ENCODE measurements around the gene NACC1. TPM values are rescaled to one million over a fixed set of nuclear protein-coding genes. Genes with fewer than 3 reads are reported as not detected.

NACC1 gene
- polyA plus RNA-seq, 2 of the 4 experiments (the other 2 are of a cell fraction): 26.1 to 37.9 TPM

DNA sequence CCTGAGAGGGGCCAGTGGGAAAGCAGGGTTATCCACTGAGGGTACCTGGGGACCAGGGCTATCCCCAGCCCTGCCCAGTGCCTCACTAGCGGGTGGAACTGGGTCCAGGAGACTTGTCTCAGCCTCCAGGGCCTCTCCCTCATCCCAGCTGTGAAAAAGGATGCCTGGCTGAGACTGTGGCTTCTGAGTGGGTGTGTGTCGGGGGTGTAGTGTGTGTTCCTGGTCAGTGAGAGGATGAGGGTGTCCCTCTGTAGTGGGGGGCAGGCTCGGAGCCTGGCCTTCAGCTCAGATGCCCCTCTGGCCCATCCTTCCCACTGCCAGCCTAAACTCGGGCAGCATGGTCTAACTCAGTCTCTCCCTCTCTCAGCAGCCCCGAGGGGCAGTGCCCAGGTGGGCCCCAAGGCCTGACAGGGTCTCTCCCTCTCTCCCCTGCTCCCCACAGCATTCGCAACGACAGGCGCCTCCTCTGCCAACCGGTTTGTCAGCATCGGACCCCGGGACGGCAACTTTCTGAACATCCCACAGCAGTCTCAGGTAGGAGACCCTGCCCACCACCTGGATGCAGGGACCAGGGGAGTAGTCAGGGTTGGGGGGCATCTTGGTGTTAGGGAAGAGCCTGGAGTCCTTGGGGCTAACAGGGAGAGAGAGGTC is 28.1 kb upstream of the NACC1 start:
- WGBS (ENCODE audit: missing lambda C conversion rate): 64% methylated on average over 3 of the region's 12 CpGs
- Histone ChIP-seq H3K4me1 (peaks cover 41% of the 10 kb centered on the region), H3K9me3 (no peaks in the 10 kb centered on the region), H3K4me3 (no peak overlapping the region), H3K27ac (peak overlapping the region in 1 of 2 experiments; percentile 79; a peak in 1 of 6 replicates), H3K4me2 (no peak overlapping the region)
- TF ChIP-seq MAZ (IDR thresholded peaks at IDR 0.05; ENCODE audit: borderline replicate concordance, low read depth, low read length): no peak
- TF ChIP-seq HOXB13 (CRISPR knock-in tag; IDR thresholded peaks at IDR 0.05; ENCODE audit: low read depth): no peak
- TF ChIP-seq NPAS2 (CRISPR knock-in tag; IDR thresholded peaks at IDR 0.05; ENCODE audit: borderline replicate concordance): no peak
- TF ChIP-seq, protein P1, sequence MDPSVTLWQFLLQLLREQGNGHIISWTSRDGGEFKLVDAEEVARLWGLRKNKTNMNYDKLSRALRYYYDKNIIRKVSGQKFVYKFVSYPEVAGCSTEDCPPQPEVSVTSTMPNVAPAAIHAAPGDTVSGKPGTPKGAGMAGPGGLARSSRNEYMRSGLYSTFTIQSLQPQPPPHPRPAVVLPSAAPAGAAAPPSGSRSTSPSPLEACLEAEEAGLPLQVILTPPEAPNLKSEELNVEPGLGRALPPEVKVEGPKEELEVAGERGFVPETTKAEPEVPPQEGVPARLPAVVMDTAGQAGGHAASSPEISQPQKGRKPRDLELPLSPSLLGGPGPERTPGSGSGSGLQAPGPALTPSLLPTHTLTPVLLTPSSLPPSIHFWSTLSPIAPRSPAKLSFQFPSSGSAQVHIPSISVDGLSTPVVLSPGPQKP (IDR thresholded peaks at IDR 0.05; ENCODE audit: low read depth, low read length): no peak
- no peak for TF ChIP-seq BHLHE40 (IDR thresholded peaks at IDR 0.05; ENCODE audit: low read depth, low read length)
- TF ChIP-seq ZSCAN20 (CRISPR knock-in tag; IDR thresholded peaks at IDR 0.05): no peak
- FAIRE-seq (no peak), DNase-seq (ENCODE audit: low read depth in 1 of 2, low spot score in 1 of 2) (no peak), ATAC-seq (no peak)
- CTCF ChIA-PET: interaction anchor here (1.0 to 9.1 kb wide), 5 partner anchors 12 to 125 kb away, joined by 3 to 309 read pairs (median 7); no protein-coding TSS in a partner anchor
- POLR2A ChIA-PET: no interaction called here

DNA sequence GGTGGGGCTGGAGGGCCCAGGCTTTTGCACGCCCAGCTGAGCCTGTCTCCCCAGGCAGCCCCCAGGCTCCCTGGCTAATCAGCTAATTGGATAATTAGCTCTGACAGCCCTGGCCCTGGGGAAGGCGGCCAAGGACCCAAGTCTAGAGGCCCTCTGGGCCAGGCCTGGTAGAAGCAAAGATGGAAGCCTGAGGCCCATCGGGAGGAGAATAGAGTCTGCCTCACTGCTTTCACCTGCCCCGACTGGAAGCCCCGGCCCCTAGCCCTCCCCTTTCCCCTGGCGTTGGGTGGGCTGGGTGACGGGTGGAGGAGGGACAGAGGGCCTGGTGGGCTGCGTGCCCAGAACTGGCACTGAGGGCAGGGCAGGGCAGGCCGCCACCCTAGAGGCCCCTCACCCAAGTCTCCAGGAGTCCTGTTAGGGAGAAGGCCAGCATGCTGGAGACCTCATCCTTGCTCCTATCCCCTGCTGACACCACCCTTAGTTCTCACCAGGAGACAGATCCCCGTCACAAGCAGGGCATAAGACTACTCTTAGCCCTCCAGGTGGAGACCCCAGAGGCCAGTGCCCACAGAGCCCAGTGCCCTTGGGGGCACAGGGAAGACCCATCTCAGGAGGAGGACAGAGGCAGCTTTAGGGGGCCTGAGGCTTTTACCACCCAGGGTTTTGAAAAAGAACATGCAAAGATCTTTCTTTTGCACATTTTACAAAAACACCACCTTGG is 27.4 kb upstream of the NACC1 start:
- peak overlapping the region; percentile 66 to 79; a peak in 5 of 6 replicates for H3K27ac ChIP-seq
- ATAC-seq: no peak
- no peaks in the 10 kb centered on the region for H3K9me3 ChIP-seq
- ChIA-PET CTCF (interaction anchor here (0.9 to 9.1 kb wide), 7 partner anchors 8 to 125 kb away, joined by 3 to 309 read pairs (median 7); no protein-coding TSS in a partner anchor), POLR2A (interaction anchor here (1.6 kb wide), 1 partner anchor 29 kb away, joined by 9 read pairs; no protein-coding TSS in a partner anchor)
- no peak for FAIRE-seq
- peaks cover 48% of the 10 kb centered on the region for H3K4me1 ChIP-seq
- no peak for DNase-seq (ENCODE audit: low read depth in 1 of 2, low spot score in 1 of 2)
- H3K4me3 ChIP-seq: no peak overlapping the region
- TF ChIP-seq CEBPB (IDR thresholded peaks at IDR 0.05) (no peak), MYC (IDR thresholded peaks at IDR 0.05; ENCODE audit: borderline replicate concordance, low read length) (no peak), ZFP36 (IDR thresholded peaks at IDR 0.05; ENCODE audit: borderline replicate concordance, partially characterized antibody) (no peak), BHLHE40 (IDR thresholded peaks at IDR 0.05; ENCODE audit: low read depth, low read length) (no peak), FOSL2 (IDR thresholded peaks at IDR 0.05) (no peak), FOSL2 (CRISPR knock-in tag; IDR thresholded peaks at IDR 0.05) (no peak), EP300 (IDR thresholded peaks at IDR 0.05) (no peak), RCOR1 (IDR thresholded peaks at IDR 0.05; ENCODE audit: low read depth, low read length) (no peak), TFCP2L1 (CRISPR knock-in tag; IDR thresholded peaks at IDR 0.05) (no peak), POLR2A (IDR thresholded peaks at IDR 0.05; ENCODE audit: low read length) (no peak), ESRRA (IDR thresholded peaks at IDR 0.05; ENCODE audit: borderline replicate concordance, low read length) (no peak), GATA3 (IDR thresholded peaks at IDR 0.05; ENCODE audit: borderline replicate concordance) (no peak), HOXB5 (CRISPR knock-in tag; IDR thresholded peaks at IDR 0.05) (no peak), NPAS2 (CRISPR knock-in tag; IDR thresholded peaks at IDR 0.05; ENCODE audit: borderline replicate concordance) (no peak), RNF2 (IDR thresholded peaks at IDR 0.05; ENCODE audit: borderline replicate concordance, low read depth) (no peak), SMC3 (IDR thresholded peaks at IDR 0.05) (no peak)
- TF ChIP-seq, protein P1 (IDR thresholded peaks at IDR 0.05; ENCODE audit: low read depth, low read length): no peak
- 82% methylated on average over 9 of the region's 10 CpGs for WGBS (ENCODE audit: missing lambda C conversion rate)
- peak overlapping the region; percentile 49; the same call in 2 of the 3 replicates for H3K4me2 ChIP-seq
